ENCODE data around the gene PCDH9. TPM values are rescaled to one million over a fixed set of nuclear protein-coding genes. Genes with fewer than 3 reads are reported as not detected.

The PCDH9 gene
- total and polyA plus RNA-seq, 2 experiments from 2014 or later: 0.31 to 0.52 TPM

DNA sequence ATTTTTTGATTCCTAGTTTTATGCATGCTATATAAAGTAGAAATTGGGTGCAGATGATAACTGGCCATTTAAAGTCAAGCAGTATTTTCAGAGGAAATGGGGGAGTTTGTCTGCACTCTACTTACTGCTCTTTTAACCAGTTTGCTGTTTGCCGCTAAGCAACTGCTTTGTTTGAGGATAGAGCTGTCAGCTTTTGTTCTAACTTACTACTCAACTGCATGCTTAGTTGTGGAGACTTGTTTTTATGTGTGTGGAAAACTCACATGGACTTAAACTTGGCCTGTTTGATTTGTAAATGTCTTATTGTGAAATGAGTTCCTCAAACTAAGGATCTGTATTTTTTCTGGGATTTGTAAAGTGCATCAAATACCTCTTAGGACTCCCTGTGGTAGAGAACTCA is 591.1 kb downstream of the PCDH9 start:
- Histone ChIP-seq H4K20me1 (replicated peaks; ENCODE audit: insufficient read depth) (no peaks in the 10 kb centered on the region), H3F3A (replicated peaks; ENCODE audit: low read depth) (no peaks in the 10 kb centered on the region), H3K27me3 (ENCODE audit: insufficient read depth) (no peaks in the 10 kb centered on the region), H2AFZ (no peak overlapping the region), H3K79me2 (replicated peaks; ENCODE audit: insufficient read depth) (no peaks in the 10 kb centered on the region), H3K27ac (ENCODE audit: low read depth) (no peak overlapping the region), H3K9me2 (ENCODE audit: insufficient read depth) (no peaks in the 10 kb centered on the region), H3K4me2 (no peak overlapping the region), H3K36me3 (ENCODE audit: insufficient read depth) (no peaks in the 10 kb centered on the region), H3K4me3 (no peak overlapping the region), H3K4me1 (ENCODE audit: insufficient read depth) (no peaks in the 10 kb centered on the region)
- Mint-ChIP-seq H3K4me1 (peaks cover 7% of the 10 kb centered on the region; the same call in 2 of the 3 replicates), H3K4me3 (no peak overlapping the region), H3K36me3 (ENCODE audit: low read depth) (no peaks in the 10 kb centered on the region), H3K27ac (no peak overlapping the region), H3K27me3 (ENCODE audit: insufficient read depth, low read depth, poor library complexity) (no peaks in the 10 kb centered on the region), H3K9me3 (no peaks in the 10 kb centered on the region)
- ATAC-seq (no peak), DNase-seq (ENCODE audit: low spot score) (peak; percentile 3)
- TF ChIP-seq, protein P1, sequence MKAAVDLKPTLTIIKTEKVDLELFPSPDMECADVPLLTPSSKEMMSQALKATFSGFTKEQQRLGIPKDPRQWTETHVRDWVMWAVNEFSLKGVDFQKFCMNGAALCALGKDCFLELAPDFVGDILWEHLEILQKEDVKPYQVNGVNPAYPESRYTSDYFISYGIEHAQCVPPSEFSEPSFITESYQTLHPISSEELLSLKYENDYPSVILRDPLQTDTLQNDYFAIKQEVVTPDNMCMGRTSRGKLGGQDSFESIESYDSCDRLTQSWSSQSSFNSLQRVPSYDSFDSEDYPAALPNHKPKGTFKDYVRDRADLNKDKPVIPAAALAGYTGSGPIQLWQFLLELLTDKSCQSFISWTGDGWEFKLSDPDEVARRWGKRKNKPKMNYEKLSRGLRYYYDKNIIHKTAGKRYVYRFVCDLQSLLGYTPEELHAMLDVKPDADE (IDR thresholded peaks at IDR 0.05): no peak
- TF ChIP-seq, protein P2, sequence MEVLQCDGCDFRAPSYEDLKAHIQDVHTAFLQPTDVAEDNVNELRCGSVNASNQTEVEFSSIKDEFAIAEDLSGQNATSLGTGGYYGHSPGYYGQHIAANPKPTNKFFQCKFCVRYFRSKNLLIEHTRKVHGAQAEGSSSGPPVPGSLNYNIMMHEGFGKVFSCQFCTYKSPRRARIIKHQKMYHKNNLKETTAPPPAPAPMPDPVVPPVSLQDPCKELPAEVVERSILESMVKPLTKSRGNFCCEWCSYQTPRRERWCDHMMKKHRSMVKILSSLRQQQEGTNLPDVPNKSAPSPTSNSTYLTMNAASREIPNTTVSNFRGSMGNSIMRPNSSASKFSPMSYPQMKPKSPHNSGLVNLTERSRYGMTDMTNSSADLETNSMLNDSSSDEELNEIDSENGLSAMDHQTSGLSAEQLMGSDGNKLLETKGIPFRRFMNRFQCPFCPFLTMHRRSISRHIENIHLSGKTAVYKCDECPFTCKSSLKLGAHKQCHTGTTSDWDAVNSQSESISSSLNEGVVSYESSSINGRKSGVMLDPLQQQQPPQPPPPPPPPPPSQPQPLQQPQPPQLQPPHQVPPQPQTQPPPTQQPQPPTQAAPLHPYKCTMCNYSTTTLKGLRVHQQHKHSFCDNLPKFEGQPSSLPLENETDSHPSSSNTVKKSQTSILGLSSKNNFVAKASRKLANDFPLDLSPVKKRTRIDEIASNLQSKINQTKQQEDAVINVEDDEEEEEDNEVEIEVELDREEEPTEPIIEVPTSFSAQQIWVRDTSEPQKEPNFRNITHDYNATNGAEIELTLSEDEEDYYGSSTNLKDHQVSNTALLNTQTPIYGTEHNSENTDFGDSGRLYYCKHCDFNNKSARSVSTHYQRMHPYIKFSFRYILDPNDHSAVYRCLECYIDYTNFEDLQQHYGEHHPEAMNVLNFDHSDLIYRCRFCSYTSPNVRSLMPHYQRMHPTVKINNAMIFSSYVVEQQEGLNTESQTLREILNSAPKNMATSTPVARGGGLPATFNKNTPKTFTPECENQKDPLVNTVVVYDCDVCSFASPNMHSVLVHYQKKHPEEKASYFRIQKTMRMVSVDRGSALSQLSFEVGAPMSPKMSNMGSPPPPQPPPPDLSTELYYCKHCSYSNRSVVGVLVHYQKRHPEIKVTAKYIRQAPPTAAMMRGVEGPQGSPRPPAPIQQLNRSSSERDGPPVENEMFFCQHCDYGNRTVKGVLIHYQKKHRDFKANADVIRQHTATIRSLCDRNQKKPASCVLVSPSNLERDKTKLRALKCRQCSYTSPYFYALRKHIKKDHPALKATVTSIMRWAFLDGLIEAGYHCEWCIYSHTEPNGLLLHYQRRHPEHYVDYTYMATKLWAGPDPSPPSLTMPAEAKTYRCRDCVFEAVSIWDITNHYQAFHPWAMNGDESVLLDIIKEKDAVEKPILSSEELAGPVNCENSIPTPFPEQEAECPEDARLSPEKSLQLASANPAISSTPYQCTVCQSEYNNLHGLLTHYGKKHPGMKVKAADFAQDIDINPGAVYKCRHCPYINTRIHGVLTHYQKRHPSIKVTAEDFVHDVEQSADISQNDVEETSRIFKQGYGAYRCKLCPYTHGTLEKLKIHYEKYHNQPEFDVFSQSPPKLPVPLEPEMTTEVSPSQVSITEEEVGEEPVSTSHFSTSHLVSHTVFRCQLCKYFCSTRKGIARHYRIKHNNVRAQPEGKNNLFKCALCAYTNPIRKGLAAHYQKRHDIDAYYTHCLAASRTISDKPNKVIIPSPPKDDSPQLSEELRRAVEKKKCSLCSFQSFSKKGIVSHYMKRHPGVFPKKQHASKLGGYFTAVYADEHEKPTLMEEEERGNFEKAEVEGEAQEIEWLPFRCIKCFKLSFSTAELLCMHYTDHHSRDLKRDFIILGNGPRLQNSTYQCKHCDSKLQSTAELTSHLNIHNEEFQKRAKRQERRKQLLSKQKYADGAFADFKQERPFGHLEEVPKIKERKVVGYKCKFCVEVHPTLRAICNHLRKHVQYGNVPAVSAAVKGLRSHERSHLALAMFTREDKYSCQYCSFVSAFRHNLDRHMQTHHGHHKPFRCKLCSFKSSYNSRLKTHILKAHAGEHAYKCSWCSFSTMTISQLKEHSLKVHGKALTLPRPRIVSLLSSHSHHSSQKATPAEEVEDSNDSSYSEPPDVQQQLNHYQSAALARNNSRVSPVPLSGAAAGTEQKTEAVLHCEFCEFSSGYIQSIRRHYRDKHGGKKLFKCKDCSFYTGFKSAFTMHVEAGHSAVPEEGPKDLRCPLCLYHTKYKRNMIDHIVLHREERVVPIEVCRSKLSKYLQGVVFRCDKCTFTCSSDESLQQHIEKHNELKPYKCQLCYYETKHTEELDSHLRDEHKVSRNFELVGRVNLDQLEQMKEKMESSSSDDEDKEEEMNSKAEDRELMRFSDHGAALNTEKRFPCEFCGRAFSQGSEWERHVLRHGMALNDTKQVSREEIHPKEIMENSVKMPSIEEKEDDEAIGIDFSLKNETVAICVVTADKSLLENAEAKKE (CRISPR knock-in tag; IDR thresholded peaks at IDR 0.05): no peak
- TF ChIP-seq EZH2 (IDR thresholded peaks at IDR 0.05; ENCODE audit: low read depth, unreplicated experiment) (no peak), STAT1 (IDR thresholded peaks at IDR 0.05; ENCODE audit: unreplicated experiment) (no peak), JUNB (IDR thresholded peaks at IDR 0.05; ENCODE audit: unreplicated experiment) (no peak), ZNF114 (CRISPR knock-in tag; IDR thresholded peaks at IDR 0.05) (no peak), EZH2phosphoT487 (IDR thresholded peaks at IDR 0.05; ENCODE audit: unreplicated experiment) (no peak), POLR2AphosphoS5 (IDR thresholded peaks at IDR 0.05; ENCODE audit: low read depth) (no peak), CREB1 (CRISPR knock-in tag; IDR thresholded peaks at IDR 0.05; ENCODE audit: low read depth) (no peak), NANOG (IDR thresholded peaks at IDR 0.05; ENCODE audit: borderline replicate concordance) (no peak), ZNF331 (CRISPR knock-in tag; IDR thresholded peaks at IDR 0.05; ENCODE audit: low read depth) (no peak)
- TF ChIP-seq, protein P3, sequence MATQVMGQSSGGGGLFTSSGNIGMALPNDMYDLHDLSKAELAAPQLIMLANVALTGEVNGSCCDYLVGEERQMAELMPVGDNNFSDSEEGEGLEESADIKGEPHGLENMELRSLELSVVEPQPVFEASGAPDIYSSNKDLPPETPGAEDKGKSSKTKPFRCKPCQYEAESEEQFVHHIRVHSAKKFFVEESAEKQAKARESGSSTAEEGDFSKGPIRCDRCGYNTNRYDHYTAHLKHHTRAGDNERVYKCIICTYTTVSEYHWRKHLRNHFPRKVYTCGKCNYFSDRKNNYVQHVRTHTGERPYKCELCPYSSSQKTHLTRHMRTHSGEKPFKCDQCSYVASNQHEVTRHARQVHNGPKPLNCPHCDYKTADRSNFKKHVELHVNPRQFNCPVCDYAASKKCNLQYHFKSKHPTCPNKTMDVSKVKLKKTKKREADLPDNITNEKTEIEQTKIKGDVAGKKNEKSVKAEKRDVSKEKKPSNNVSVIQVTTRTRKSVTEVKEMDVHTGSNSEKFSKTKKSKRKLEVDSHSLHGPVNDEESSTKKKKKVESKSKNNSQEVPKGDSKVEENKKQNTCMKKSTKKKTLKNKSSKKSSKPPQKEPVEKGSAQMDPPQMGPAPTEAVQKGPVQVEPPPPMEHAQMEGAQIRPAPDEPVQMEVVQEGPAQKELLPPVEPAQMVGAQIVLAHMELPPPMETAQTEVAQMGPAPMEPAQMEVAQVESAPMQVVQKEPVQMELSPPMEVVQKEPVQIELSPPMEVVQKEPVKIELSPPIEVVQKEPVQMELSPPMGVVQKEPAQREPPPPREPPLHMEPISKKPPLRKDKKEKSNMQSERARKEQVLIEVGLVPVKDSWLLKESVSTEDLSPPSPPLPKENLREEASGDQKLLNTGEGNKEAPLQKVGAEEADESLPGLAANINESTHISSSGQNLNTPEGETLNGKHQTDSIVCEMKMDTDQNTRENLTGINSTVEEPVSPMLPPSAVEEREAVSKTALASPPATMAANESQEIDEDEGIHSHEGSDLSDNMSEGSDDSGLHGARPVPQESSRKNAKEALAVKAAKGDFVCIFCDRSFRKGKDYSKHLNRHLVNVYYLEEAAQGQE (IDR thresholded peaks at IDR 0.05; ENCODE audit: unreplicated experiment): no peak
- TF ChIP-seq, protein P4, sequence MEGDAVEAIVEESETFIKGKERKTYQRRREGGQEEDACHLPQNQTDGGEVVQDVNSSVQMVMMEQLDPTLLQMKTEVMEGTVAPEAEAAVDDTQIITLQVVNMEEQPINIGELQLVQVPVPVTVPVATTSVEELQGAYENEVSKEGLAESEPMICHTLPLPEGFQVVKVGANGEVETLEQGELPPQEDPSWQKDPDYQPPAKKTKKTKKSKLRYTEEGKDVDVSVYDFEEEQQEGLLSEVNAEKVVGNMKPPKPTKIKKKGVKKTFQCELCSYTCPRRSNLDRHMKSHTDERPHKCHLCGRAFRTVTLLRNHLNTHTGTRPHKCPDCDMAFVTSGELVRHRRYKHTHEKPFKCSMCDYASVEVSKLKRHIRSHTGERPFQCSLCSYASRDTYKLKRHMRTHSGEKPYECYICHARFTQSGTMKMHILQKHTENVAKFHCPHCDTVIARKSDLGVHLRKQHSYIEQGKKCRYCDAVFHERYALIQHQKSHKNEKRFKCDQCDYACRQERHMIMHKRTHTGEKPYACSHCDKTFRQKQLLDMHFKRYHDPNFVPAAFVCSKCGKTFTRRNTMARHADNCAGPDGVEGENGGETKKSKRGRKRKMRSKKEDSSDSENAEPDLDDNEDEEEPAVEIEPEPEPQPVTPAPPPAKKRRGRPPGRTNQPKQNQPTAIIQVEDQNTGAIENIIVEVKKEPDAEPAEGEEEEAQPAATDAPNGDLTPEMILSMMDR (conservative IDR thresholded peaks at IDR 0.05; ENCODE audit: low read depth in 2 of 2): no peak

All from GM23338 (cell line).